Endothelial cell of umbilical vein (primary cell): ENCODE measurements around the gene FLACC1. TPM values are rescaled to one million over a fixed set of nuclear protein-coding genes. Genes with fewer than 3 reads are reported as not detected.
"Not testable (repeated sequence)": the region's sequence is repeated elsewhere in the genome, so short reads cannot be mapped to it uniquely, and the experiment has no call there.

Experiments used
- BruUV-seq: library from RNA; stranded (reverse); fragments of 400-500 nt; replicated peaks from 2 replicates; lab custom pipeline; 2021; lab: Mats Ljungman, UMichigan
- CTCF ChIA-PET: fragments of 300-600, 350-600 bp; sonication (Branson Sonifier 250); formaldehyde crosslinking; loops from one replicate; lab custom pipeline; 2021; ENCODE audit warnings: antibody characterized with exemption, inconsistent platforms; lab: Charles Lee
- POLR2A ChIA-PET: fragments of 300-600, 350-600 bp; sonication (Branson Sonifier 250); formaldehyde crosslinking; loops from one replicate; lab custom pipeline; 2021; ENCODE audit warnings: antibody characterized with exemption, inconsistent platforms; lab: Charles Lee
- DNase-seq: peaks from one replicate; pipeline ENCODE4 v3.0.0-alpha.2; 2011; ENCODE audit warnings: low read depth, low spot score
- FAIRE-seq: peaks from 2 replicates; lab custom pipeline; 2011; peaks lifted over from hg19 to GRCh38; lab: Jason Lieb, UNC
- H2AFZ ChIP-seq: 2 replicates; pipeline ENCODE4 v1.6.0; 2012; ENCODE audit warnings: low read depth, low read length, control low read depth, inconsistent platforms
- H3K27ac ChIP-seq: 2 replicates; pipeline ENCODE4 v1.5.1; 2011; ENCODE audit warnings: low read depth, mild to moderate bottlenecking, control low read depth, low read length, moderate library complexity; ENCODE audit not compliant: insufficient read depth
- H3K27me3 ChIP-seq, 2 experiments: 2 replicates each; pipeline versions ENCODE4 v1.6.0 to v1.6.1; 2011; ENCODE audit warnings: low read length in 2 of 2, mixed read lengths in 1 of 2; ENCODE audit not compliant: control insufficient read depth in 2 of 2, insufficient read depth in 2 of 2
- H3K36me3 ChIP-seq, 2 experiments: 2 replicates in 1 of 2; 3 replicates in 1 of 2; pipeline ENCODE4 v1.5.1; 2011; ENCODE audit warnings: low read length in 2 of 2, mild to moderate bottlenecking in 1 of 2, moderate library complexity in 1 of 2; ENCODE audit not compliant: control insufficient read depth in 2 of 2, insufficient read depth in 2 of 2; ENCODE audit errors: extremely low read depth in 1 of 2
- H3K4me1 ChIP-seq: 3 replicates; pipeline ENCODE4 v1.5.1; 2011; ENCODE audit warnings: mild to moderate bottlenecking, low read length; ENCODE audit not compliant: control insufficient read depth, insufficient read depth; ENCODE audit errors: extremely low read depth
- H3K4me2 ChIP-seq: 2 replicates; pipeline ENCODE4 v1.6.1; 2011; ENCODE audit warnings: low read length, control low read depth, mixed read lengths; ENCODE audit not compliant: insufficient read depth
- H3K4me3 ChIP-seq, 3 experiments: fragments of 200-600 bp in 1 of 3; sonication (generic), shearing (Covaris generic) in 1 of 3; replicated peaks in 1 of 3; 2 replicates each; pipeline ENCODE4 v1.5.1; 2011 to 2016; ENCODE audit warnings: control low read depth in 3 of 3, low read length in 3 of 3, mild to moderate bottlenecking in 2 of 3, inconsistent platforms in 1 of 3, low read depth in 1 of 3, moderate library complexity in 1 of 3; ENCODE audit not compliant: insufficient read depth in 1 of 3
- H3K79me2 ChIP-seq: 2 replicates; pipeline ENCODE4 v1.6.0; 2012; ENCODE audit warnings: low read length, inconsistent platforms; ENCODE audit not compliant: control insufficient read depth, insufficient read depth
- H3K9ac ChIP-seq: replicated peaks from 2 replicates; pipeline ENCODE3; 2011; ENCODE audit warnings: low read length, control low read depth; ENCODE audit not compliant: insufficient read depth; ENCODE audit errors: extremely low read depth
- H3K9me1 ChIP-seq: replicated peaks from 3 replicates; pipeline ENCODE4 v1.6.0; 2011; ENCODE audit warnings: mild to moderate bottlenecking, low read length; ENCODE audit not compliant: control insufficient read depth, insufficient read depth; ENCODE audit errors: extremely low read depth
- H3K9me3 ChIP-seq: replicated peaks from 2 replicates; pipeline ENCODE4 v1.5.1; 2012; ENCODE audit warnings: low read length, inconsistent platforms; ENCODE audit not compliant: control insufficient read depth, insufficient read depth
- H4K20me1 ChIP-seq: replicated peaks from 2 replicates; pipeline ENCODE3; 2011; ENCODE audit warnings: mild to moderate bottlenecking, low read length; ENCODE audit not compliant: control insufficient read depth, insufficient read depth; ENCODE audit errors: extremely low read depth
- dilution Hi-C: fragments of 300-500 bp; cut with MboI; formaldehyde crosslinking; loops from one replicate; pipeline ENCODE4 v1.15.0; 2019; ENCODE audit warnings: low sequenced_read_pairs; ENCODE audit not compliant: extremely low pct_ligation_motif_present
- intact Hi-C: fragments of 100-400 bp; cut with micrococcal nuclease; formaldehyde crosslinking; loops from one replicate; pipeline ENCODE4 v1.10.0; 2022
- polyA plus RNA-seq, 4 experiments: library from polyadenylated mRNA; depleted of rRNA in 3 of 4; stranded (reverse) in 3 of 4; unstranded in 1 of 4; fragments of >200 nt; gene quantifications; 2 replicates each; pipeline versions ENCODE4 v1.2.1 to v1.2.3, GENCODE V29; 2011 to 2012; ENCODE audit warnings: missing spikeins in 1 of 4
- total RNA-seq: library from RNA; stranded (reverse); gene quantifications from 2 replicates; pipeline ENCODE4 v1.2.3, GENCODE V29; 2021

FLACC1 gene
- total and polyA plus RNA-seq, 2 donors (not counting 3 experiments of a cell fraction or from before 2014, with no cell fraction given), result 0.11 to 1.4 TPM

DNA sequence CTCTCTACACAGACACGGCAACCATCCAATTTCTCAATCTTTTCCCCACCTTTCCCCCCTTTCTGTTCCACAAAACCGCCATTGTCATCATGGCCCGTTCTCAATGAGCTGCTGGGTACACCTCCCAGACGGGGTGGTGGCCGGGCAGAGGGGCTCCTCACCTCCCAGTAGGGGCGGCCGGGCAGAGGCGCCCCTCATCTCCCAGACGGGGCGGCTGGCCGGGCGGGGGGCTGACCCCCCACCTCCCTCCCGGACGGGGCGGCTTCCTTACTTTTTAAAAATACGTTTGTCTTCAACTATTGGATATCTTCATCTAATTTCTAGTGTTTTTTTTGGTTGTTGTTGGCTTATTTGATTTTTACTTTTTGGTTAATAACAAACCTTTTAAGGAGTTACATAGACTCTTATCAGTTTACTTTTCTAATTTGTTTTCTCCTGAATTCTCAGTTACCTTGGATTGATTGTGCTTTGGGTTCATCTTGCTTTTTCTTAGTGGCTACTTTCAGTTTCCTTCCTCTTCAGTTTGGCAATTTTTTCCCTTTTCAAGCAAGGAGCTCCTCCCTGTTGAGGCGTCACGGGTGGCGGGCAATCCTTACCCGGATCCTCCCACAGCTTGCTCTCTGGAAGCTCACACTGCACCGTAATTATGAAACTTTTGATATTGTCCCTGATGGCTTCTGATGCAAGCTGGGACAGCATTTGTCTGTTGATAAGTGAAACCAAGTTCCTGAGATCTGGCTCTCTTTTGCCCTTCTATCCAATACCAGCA lies 117.8 kb downstream of the FLACC1 start:
- POLR2A ChIA-PET, H3K9me1 ChIP-seq: not testable (repeated sequence)

More for the DNA sequence above, 117.8 kb downstream of the FLACC1 start:
- H3K27me3 ChIP-seq, FAIRE-seq, H3K4me2 ChIP-seq, H3K27ac ChIP-seq, H4K20me1 ChIP-seq, H3K4me3 ChIP-seq, intact Hi-C loops, DNase-seq, H3K4me1 ChIP-seq, H3K79me2 ChIP-seq, H3K9ac ChIP-seq, dilution Hi-C loops, H3K36me3 ChIP-seq, BruUV-seq, H2AFZ ChIP-seq, H3K9me3 ChIP-seq: not testable (repeated sequence)
- CTCF ChIA-PET, result interaction anchor here (1.0 kb wide), 1 partner anchor 125 kb away, joined by 8 read pairs; no protein-coding TSS in a partner anchor

Other genes starting within 250 kb of the FLACC1 start
- gene CFLAR, start 241.2 kb downstream of the FLACC1 start, total RNA-seq, result 222 and 260 TPM in 2 replicates
- gene CFLAR, start 241.2 kb downstream of the FLACC1 start, polyA plus RNA-seq, result 85.5 and 104 TPM in 2 replicates
- 31.1 and 37.6 TPM in 2 replicates for gene CASP10, start 174.2 kb downstream of the FLACC1 start, total RNA-seq
- gene CASP10, start 174.2 kb downstream of the FLACC1 start, polyA plus RNA-seq, result 15.7 and 16.4 TPM in 2 replicates
- gene CASP8, start 96.8 kb downstream of the FLACC1 start, total RNA-seq, result 5.8 and 8.8 TPM in 2 replicates
- gene CASP8, start 96.8 kb downstream of the FLACC1 start, polyA plus RNA-seq, result 3.5 and 5.3 TPM in 2 replicates
- gene TRAK2, start 94.1 kb upstream of the FLACC1 start, total RNA-seq, result 35.7 and 38.5 TPM in 2 replicates
- gene TRAK2, start 94.1 kb upstream of the FLACC1 start, polyA plus RNA-seq, result 9.1 and 9.7 TPM in 2 replicates
- gene STRADB, start 94.4 kb upstream of the FLACC1 start, total RNA-seq, result 16.6 and 16.8 TPM in 2 replicates
- 5.3 and 6.9 TPM in 2 replicates for gene STRADB, start 94.4 kb upstream of the FLACC1 start, polyA plus RNA-seq